ENCODE data around the gene SPEM1.

Gene SPEM1

GRCh38 chr17:7460850-7461660 lies 40.9 kb downstream of the SPEM1 start:
- in situ Hi-C loops (cut with HindIII; ENCODE audit: low sequenced_read_pairs): no loop called here
- TF ChIP-seq CTCF (IDR thresholded peaks at IDR 0.05; ENCODE audit: low read depth, low read length): no peak
- H3K4me3 ChIP-seq (ENCODE audit: low read depth, low read length): no peak overlapping the region
- DNase-seq (ENCODE audit: low read depth, low spot score): no peak

GRCh38 chr17:7462474-7463371 lies 42.6 kb downstream of the SPEM1 start:
- TF ChIP-seq CTCF (IDR thresholded peaks at IDR 0.05; ENCODE audit: low read depth, low read length): no peak
- no peak for DNase-seq (ENCODE audit: low read depth, low spot score)
- in situ Hi-C loops (cut with HindIII; ENCODE audit: low sequenced_read_pairs): no loop called here
- H3K4me3 ChIP-seq (ENCODE audit: low read depth, low read length): no peak overlapping the region

GRCh38 chr17:7463372-7463846 lies 43.3 kb downstream of the SPEM1 start:
- in situ Hi-C loops (cut with HindIII; ENCODE audit: low sequenced_read_pairs): no loop called here
- no peak for DNase-seq (ENCODE audit: low read depth, low spot score)
- H3K4me3 ChIP-seq (ENCODE audit: low read depth, low read length): no peak overlapping the region
- no peak for TF ChIP-seq CTCF (IDR thresholded peaks at IDR 0.05; ENCODE audit: low read depth, low read length)

GRCh38 chr17:7464081-7464480 lies 44.0 kb downstream of the SPEM1 start:
- in situ Hi-C loops (cut with HindIII; ENCODE audit: low sequenced_read_pairs): no loop called here
- no peak for TF ChIP-seq CTCF (IDR thresholded peaks at IDR 0.05; ENCODE audit: low read depth, low read length)
- no peak overlapping the region for H3K4me3 ChIP-seq (ENCODE audit: low read depth, low read length)
- DNase-seq (ENCODE audit: low read depth, low spot score): no peak

- no peak overlapping the region for H3K4me3 ChIP-seq (ENCODE audit: low read depth, low read length)
- DNase-seq (ENCODE audit: low read depth, low spot score): no peak
- in situ Hi-C loops (cut with HindIII; ENCODE audit: low sequenced_read_pairs): no loop called here
- no peak for TF ChIP-seq CTCF (IDR thresholded peaks at IDR 0.05; ENCODE audit: low read depth, low read length)
Observed at GRCh38 chr17:7465597-7466275, 45.6 kb downstream of the SPEM1 start.

GRCh38 chr17:7466318-7466638 lies 46.2 kb downstream of the SPEM1 start:
- DNase-seq (ENCODE audit: low read depth, low spot score): no peak
- no peak for TF ChIP-seq CTCF (IDR thresholded peaks at IDR 0.05; ENCODE audit: low read depth, low read length)
- in situ Hi-C loops (cut with HindIII; ENCODE audit: low sequenced_read_pairs): no loop called here
- H3K4me3 ChIP-seq (ENCODE audit: low read depth, low read length): no peak overlapping the region
